ENCODE data around the gene CLK3. TPM values are rescaled to one million over a fixed set of nuclear protein-coding genes. Genes with fewer than 3 reads are reported as not detected.
A peak's percentile ranks its signal among the peaks of the same experiment; 100 is the strongest.

Gene CLK3
- total RNA-seq, 1 donor from 2014 or later = 65.8 TPM

DNA sequence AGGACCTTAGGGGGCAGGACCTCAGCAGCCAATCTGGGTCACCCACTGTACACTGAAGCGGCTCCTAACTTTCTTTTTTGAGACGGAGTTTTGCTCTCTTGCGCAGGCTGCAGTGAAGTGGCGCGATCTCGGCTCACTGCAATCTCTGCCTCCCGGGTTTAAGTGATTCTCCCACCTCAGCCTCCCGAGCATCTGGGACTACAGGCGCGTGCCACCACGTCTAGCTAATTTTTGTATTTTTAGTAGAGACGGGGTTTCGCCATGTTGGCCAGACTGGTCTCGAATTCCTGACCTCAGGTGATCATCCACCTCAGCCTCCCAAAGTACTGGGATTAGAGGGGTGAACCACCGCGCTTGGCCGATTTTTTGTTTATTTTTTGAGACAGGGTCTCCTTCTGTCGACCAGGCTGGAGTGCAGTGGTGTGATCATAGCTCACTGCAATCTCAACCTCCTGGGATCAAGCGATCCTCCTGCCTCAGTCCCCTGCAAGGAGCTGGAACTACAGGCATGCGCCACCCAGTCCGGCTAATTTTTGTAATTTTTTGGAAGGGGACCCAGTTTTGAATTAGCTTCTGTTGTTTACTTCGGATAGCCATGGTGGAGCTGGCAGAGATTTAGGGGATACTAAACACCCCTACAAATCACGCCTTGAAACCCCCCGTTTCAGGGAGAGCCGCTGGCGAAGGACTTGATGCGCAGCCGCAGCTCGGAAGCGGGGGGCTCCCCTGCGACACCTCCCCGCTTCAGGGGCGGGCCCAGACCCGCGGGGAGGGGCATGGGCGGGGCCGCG is 1.5 kb upstream of the CLK3 start:
- Histone ChIP-seq H4K20me1 (ENCODE audit: insufficient read depth, low read length) (peaks cover 29% of the 10 kb centered on the region), H3K36me3 (ENCODE audit: insufficient read depth, low read length) (no peaks in the 10 kb centered on the region), H3K27me3 (ENCODE audit: insufficient read depth, low read length) (no peaks in the 10 kb centered on the region), H3K4me2 (ENCODE audit: low read length) (peak overlapping the region; percentile 87), H2AFZ (ENCODE audit: low read depth, low read length) (peak overlapping the region; percentile 51), H3K27ac (ENCODE audit: low read depth, low read length) (no peak overlapping the region), H3K79me2 (ENCODE audit: insufficient read depth, low read length) (peaks cover 41% of the 10 kb centered on the region), H3K4me3 (ENCODE audit: insufficient read depth, low read depth, low read length) (peak overlapping the region; percentile 86), H3K4me1 (ENCODE audit: insufficient read depth, low read length) (peaks cover 17% of the 10 kb centered on the region), H3K9ac (ENCODE audit: low read length) (peak overlapping the region; percentile 74), H3K9me3 (ENCODE audit: insufficient read depth, low read depth, low read length) (no peaks in the 10 kb centered on the region)
- H3K27me3 Mint-ChIP-seq (ENCODE audit: low read depth, unreplicated experiment) = peaks cover 28% of the 10 kb centered on the region
- peaks cover 2% of the 10 kb centered on the region for H3K36me3 Mint-ChIP-seq (ENCODE audit: low read depth, unreplicated experiment)
- no peak for TF ChIP-seq EZH2 (IDR thresholded peaks at IDR 0.05; ENCODE audit: insufficient read depth, low read length)
- TF ChIP-seq, protein P1, sequence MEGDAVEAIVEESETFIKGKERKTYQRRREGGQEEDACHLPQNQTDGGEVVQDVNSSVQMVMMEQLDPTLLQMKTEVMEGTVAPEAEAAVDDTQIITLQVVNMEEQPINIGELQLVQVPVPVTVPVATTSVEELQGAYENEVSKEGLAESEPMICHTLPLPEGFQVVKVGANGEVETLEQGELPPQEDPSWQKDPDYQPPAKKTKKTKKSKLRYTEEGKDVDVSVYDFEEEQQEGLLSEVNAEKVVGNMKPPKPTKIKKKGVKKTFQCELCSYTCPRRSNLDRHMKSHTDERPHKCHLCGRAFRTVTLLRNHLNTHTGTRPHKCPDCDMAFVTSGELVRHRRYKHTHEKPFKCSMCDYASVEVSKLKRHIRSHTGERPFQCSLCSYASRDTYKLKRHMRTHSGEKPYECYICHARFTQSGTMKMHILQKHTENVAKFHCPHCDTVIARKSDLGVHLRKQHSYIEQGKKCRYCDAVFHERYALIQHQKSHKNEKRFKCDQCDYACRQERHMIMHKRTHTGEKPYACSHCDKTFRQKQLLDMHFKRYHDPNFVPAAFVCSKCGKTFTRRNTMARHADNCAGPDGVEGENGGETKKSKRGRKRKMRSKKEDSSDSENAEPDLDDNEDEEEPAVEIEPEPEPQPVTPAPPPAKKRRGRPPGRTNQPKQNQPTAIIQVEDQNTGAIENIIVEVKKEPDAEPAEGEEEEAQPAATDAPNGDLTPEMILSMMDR (IDR thresholded peaks at IDR 0.05; ENCODE audit: insufficient read depth, low read depth, low read length) = no peak
- H3K4me1 Mint-ChIP-seq (ENCODE audit: low read depth, unreplicated experiment) = peaks cover 8% of the 10 kb centered on the region
- FAIRE-seq = no peak
- H3K4me3 Mint-ChIP-seq (ENCODE audit: unreplicated experiment) = peak overlapping the region; percentile 70
- no peak for DNase-seq (ENCODE audit: low read depth)
- H3K27ac Mint-ChIP-seq (ENCODE audit: unreplicated experiment) = no peak overlapping the region
- H3K9me3 Mint-ChIP-seq (ENCODE audit: unreplicated experiment) = no peaks in the 10 kb centered on the region

DNA sequence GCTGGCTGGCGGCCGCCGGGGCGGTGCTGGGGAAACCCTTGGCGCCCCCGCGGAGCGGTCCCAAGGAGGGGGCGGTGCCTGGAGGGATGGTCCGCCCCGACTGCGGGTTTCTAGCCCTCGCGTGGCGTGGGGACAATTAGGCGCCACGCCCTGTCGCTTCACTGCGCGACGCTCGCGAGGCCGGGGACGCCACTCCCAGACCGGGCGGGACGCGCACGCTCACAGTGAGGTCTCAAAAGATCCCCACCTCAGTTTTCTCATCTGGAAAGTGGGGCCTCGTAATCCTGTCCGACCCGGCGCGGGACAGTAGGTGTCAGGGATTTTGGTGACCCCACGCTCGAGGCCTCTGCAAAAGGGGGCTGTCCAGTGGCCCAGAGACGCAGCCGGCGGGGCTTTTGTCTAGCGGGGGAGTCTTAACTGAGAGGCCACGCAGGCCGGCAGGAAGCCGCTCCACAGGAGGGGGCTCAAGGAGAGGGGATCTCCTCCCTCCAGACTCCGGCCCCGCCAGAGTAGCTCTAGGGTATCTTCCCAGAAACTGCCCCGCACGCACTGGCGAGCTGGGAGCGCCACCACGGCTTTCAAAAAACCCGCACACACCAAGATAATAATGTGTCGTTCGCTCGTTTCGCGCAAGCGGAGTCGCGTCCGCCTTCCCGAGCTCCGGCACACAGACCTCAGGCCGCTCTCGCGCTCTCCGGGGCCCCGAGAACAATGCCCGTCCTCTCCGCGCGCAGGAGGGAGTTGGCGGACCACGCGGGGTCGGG is 710 bp upstream of the CLK3 start:
- DNase-seq (ENCODE audit: low read depth) (peak; percentile 46), FAIRE-seq (no peak)
- H3K4me3 Mint-ChIP-seq (ENCODE audit: unreplicated experiment) = peak overlapping the region; percentile 90
- H3K9me3 Mint-ChIP-seq (ENCODE audit: unreplicated experiment) = no peaks in the 10 kb centered on the region
- peaks cover 8% of the 10 kb centered on the region for H3K4me1 Mint-ChIP-seq (ENCODE audit: low read depth, unreplicated experiment)
- H3K36me3 ChIP-seq (ENCODE audit: insufficient read depth, low read length) = peaks cover 1% of the 10 kb centered on the region
- H3K9ac ChIP-seq (ENCODE audit: low read length) = peak overlapping the region; percentile 97
- peak overlapping the region; percentile 83 for H3K27ac ChIP-seq (ENCODE audit: low read depth, low read length)
- peak overlapping the region; percentile 86 for H3K4me3 ChIP-seq (ENCODE audit: insufficient read depth, low read depth, low read length)
- H3K27ac Mint-ChIP-seq (ENCODE audit: unreplicated experiment) = peak overlapping the region; percentile 87
- TF ChIP-seq, protein P1 (IDR thresholded peaks at IDR 0.05; ENCODE audit: insufficient read depth, low read depth, low read length) = no peak
- TF ChIP-seq EZH2 (IDR thresholded peaks at IDR 0.05; ENCODE audit: insufficient read depth, low read length) = no peak
- H3K79me2 ChIP-seq (ENCODE audit: insufficient read depth, low read length) = peaks cover 48% of the 10 kb centered on the region
- peak overlapping the region; percentile 65 for H2AFZ ChIP-seq (ENCODE audit: low read depth, low read length)
- no peaks in the 10 kb centered on the region for H3K9me3 ChIP-seq (ENCODE audit: insufficient read depth, low read depth, low read length)
- H3K4me2 ChIP-seq (ENCODE audit: low read length) = peak overlapping the region; percentile 87
- peaks cover 36% of the 10 kb centered on the region for H4K20me1 ChIP-seq (ENCODE audit: insufficient read depth, low read length)
- peaks cover 22% of the 10 kb centered on the region for H3K27me3 Mint-ChIP-seq (ENCODE audit: low read depth, unreplicated experiment)
- H3K4me1 ChIP-seq (ENCODE audit: insufficient read depth, low read length) = peaks cover 17% of the 10 kb centered on the region
- H3K36me3 Mint-ChIP-seq (ENCODE audit: low read depth, unreplicated experiment) = peaks cover 4% of the 10 kb centered on the region
- no peaks in the 10 kb centered on the region for H3K27me3 ChIP-seq (ENCODE audit: insufficient read depth, low read length)
